Activated B cell treated with CpG ODN at 0.5 μM for 24 hours (primary cell): ENCODE measurements around the gene AOPEP. TPM values are rescaled to one million over a fixed set of nuclear protein-coding genes. Genes with fewer than 3 reads are reported as not detected.

Experiments
- ATAC-seq: fragments of 200-7000 bp; cut with Tn5 transposase; one replicate; pipeline ENCODE4 v1.10.0; 2021; ENCODE audit warnings: low read depth, mild to moderate bottlenecking, moderate library complexity
- CTCF ChIA-PET: fragments of 350-600 bp; sonication (Branson Sonifier 250); formaldehyde crosslinking; loops from one replicate; lab custom pipeline; 2021; ENCODE audit warnings: antibody characterized with exemption; lab: Charles Lee
- POLR2A ChIA-PET: fragments of 350-600 bp; sonication (Branson Sonifier 250); formaldehyde crosslinking; loops from one replicate; lab custom pipeline; 2021; ENCODE audit warnings: antibody characterized with exemption; lab: Charles Lee
- DNase-seq: peaks from one replicate; pipeline ENCODE4 v3.0.0; 2022
- H3K27ac Mint-ChIP-seq: one replicate; pipeline ENCODE4 v1.8.0; 2020; ENCODE audit warnings: mixed read lengths
- H3K27me3 Mint-ChIP-seq: one replicate; pipeline ENCODE4 v1.8.0; 2021; ENCODE audit warnings: mixed read lengths
- H3K36me3 Mint-ChIP-seq: one replicate; pipeline ENCODE4 v1.8.0; 2021; ENCODE audit warnings: low read depth, mixed read lengths
- H3K4me1 Mint-ChIP-seq: one replicate; pipeline ENCODE4 v1.8.0; 2021; ENCODE audit warnings: mixed read lengths
- H3K4me3 Mint-ChIP-seq: one replicate; pipeline ENCODE4 v1.8.0; 2020; ENCODE audit warnings: mild to moderate bottlenecking, mixed read lengths
- H3K9me3 Mint-ChIP-seq: one replicate; pipeline ENCODE4 v1.8.0; 2020; ENCODE audit warnings: mixed read lengths
- CTCF ChIP-seq: fragments of 200-600 bp; IDR thresholded peaks from one replicate; pipeline ENCODE4 v1.8.0; 2022; ENCODE audit warnings: antibody characterized with exemption, mild to moderate bottlenecking
- intact Hi-C: fragments of 100-400 bp; cut with micrococcal nuclease; formaldehyde crosslinking; loops from one replicate; pipeline ENCODE4 v1.15.1; 2024
- total RNA-seq: library from RNA; stranded (reverse); gene quantifications from 2 replicates; pipeline ENCODE4 v1.2.3, GENCODE V29; 2022

Gene AOPEP
- total RNA-seq, 1 donor from 2014 or later: 20.4 TPM

GRCh38 chr9:94859891-94860290 is 133.4 kb downstream of the AOPEP start:
- no peak for DNase-seq
- Mint-ChIP-seq H3K4me1 (peaks cover 42% of the 10 kb centered on the region), H3K36me3 (peaks cover 5% of the 10 kb centered on the region), H3K9me3 (peaks cover 4% of the 10 kb centered on the region), H3K27ac (peak overlapping the region; percentile 5), H3K27me3 (no peaks in the 10 kb centered on the region), H3K4me3 (no peak overlapping the region)
- intact Hi-C loops: loop anchor here (5.0 kb wide), 1 partner anchor 133 kb away; the partner anchor contains the start of gene AOPEP
- TF ChIP-seq CTCF: no peak
- no peak for ATAC-seq
- CTCF ChIA-PET: no interaction called here
- POLR2A ChIA-PET: no interaction called here

GRCh38 chr9:94860678-94861588 is 134.4 kb downstream of the AOPEP start:
- Mint-ChIP-seq H3K4me3 (peak overlapping the region; percentile 58), H3K27me3 (no peaks in the 10 kb centered on the region), H3K9me3 (peaks cover 4% of the 10 kb centered on the region), H3K36me3 (peaks cover 5% of the 10 kb centered on the region), H3K4me1 (peaks cover 42% of the 10 kb centered on the region), H3K27ac (peak overlapping the region; percentile 47)
- TF ChIP-seq CTCF: no peak
- CTCF ChIA-PET: interaction anchor here (0.7 to 1.1 kb wide), 2 partner anchors 56 to 180 kb away, joined by 3 to 4 read pairs; no protein-coding TSS in a partner anchor
- intact Hi-C loops: loop anchor here (1.0 to 5.0 kb wide), 3 partner anchors 21 to 456 kb away; partner anchors contain the start of genes AOPEP and FANCC
- DNase-seq (peak; percentile 44), ATAC-seq (peak; percentile 86)
- POLR2A ChIA-PET: interaction anchor here (0.7 to 2.0 kb wide), 4 partner anchors 21 to 135 kb away, joined by 3 to 15 read pairs (median 5); partner anchors contain the start of gene AOPEP

DNA sequence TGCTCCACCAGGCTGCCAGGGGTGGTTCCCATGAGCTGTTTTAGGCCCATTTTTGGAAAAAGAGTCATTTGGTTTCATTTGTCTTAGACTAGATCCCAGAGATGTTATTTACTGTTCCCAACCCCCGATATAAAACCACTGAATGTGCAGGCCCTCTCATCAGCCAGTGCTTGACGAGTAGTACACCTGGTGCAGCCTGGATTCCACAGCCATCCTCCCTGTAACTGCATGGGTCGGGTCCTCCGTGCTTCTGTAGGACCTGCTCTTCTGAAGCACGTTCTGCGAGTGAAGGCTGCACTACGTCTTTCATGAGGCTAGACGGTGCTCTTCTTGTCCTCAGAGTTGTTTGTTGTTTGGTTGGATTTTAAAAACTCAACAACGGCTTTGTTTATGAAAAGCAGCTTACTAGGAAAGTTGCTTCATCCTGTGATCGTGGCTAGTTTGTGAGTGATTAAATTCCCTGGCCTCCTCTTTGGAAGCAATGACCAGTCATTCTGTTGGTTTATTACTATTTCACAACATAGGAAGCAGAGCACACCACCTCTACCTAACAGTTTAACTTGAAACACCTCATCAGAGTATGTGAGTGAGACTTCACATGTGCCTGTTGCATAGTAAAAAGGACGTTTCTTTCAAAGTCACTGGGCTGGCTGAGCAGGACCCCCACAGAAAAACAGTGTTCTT is 135.2 kb downstream of the AOPEP start:
- Mint-ChIP-seq H3K9me3 (peaks cover 4% of the 10 kb centered on the region), H3K4me3 (peak overlapping the region; percentile 58), H3K27me3 (no peaks in the 10 kb centered on the region), H3K27ac (peak overlapping the region; percentile 47), H3K4me1 (peaks cover 42% of the 10 kb centered on the region), H3K36me3 (peaks cover 5% of the 10 kb centered on the region)
- ChIA-PET POLR2A (interaction anchor here (0.9 to 2.0 kb wide), 3 partner anchors 21 to 136 kb away, joined by 3 to 15 read pairs (median 7); partner anchors contain the start of gene AOPEP), CTCF (interaction anchor here (1.1 kb wide), 1 partner anchor 56 kb away, joined by 3 read pairs; no protein-coding TSS in a partner anchor)
- TF ChIP-seq CTCF: no peak
- intact Hi-C loops: loop anchor here (1.0 to 5.0 kb wide), 3 partner anchors 21 to 456 kb away; partner anchors contain the start of genes AOPEP and FANCC
- no peak for ATAC-seq
- no peak for DNase-seq

GRCh38 chr9:94864196-94864595 is 137.7 kb downstream of the AOPEP start:
- Mint-ChIP-seq H3K4me1 (peaks cover 42% of the 10 kb centered on the region), H3K27ac (no peak overlapping the region), H3K9me3 (no peaks in the 10 kb centered on the region), H3K4me3 (no peak overlapping the region), H3K27me3 (no peaks in the 10 kb centered on the region), H3K36me3 (no peaks in the 10 kb centered on the region)
- no peak for TF ChIP-seq CTCF
- DNase-seq (no peak), ATAC-seq (no peak)
- CTCF ChIA-PET: interaction anchor here (1.0 kb wide), 1 partner anchor 11 kb away, joined by 3 read pairs; no protein-coding TSS in a partner anchor
- intact Hi-C loops: loop anchor here (5.0 kb wide), 1 partner anchor 137 kb away; the partner anchor contains the start of gene AOPEP
- POLR2A ChIA-PET: no interaction called here
